OCI-LY1 (cell line): ENCODE measurements around the gene SP140.

Source experiments
- H2AFZ ChIP-seq: fragments of 200-600 bp; sonication (generic), shearing (Covaris generic); 2 replicates; pipeline ENCODE4 v1.6.0; 2014; ENCODE audit warnings: antibody characterized with exemption, mild to moderate bottlenecking, low read length
- H3F3A ChIP-seq: fragments of 200-600 bp; sonication (generic), shearing (Covaris generic); 2 replicates; pipeline ENCODE4 v1.6.0; 2014; ENCODE audit warnings: mild to moderate bottlenecking, antibody characterized with exemption, low read length, moderate library complexity; ENCODE audit not compliant: insufficient read depth
- H3K27ac ChIP-seq: fragments of 200-600 bp; sonication (generic); 2 replicates; pipeline ENCODE4 v1.5.1; 2014; ENCODE audit warnings: low read length, mixed run types, mild to moderate bottlenecking, low read depth; ENCODE audit not compliant: poor library complexity, severe bottlenecking
- H3K27me3 ChIP-seq: fragments of 200-600 bp; sonication (generic); 2 replicates; pipeline ENCODE4 v1.6.0; 2014; ENCODE audit warnings: antibody characterized with exemption, mild to moderate bottlenecking, low read length, moderate library complexity; ENCODE audit not compliant: insufficient read depth
- H3K36me3 ChIP-seq: fragments of 200-600 bp; sonication (generic); 2 replicates; pipeline ENCODE4 v1.6.1; 2014; ENCODE audit warnings: mild to moderate bottlenecking, antibody characterized with exemption, low read length, moderate library complexity, mixed read lengths; ENCODE audit not compliant: insufficient read depth
- H3K4me1 ChIP-seq: fragments of 200-600 bp; sonication (generic); 2 replicates; pipeline ENCODE4 v1.5.1; 2014; ENCODE audit warnings: mild to moderate bottlenecking, low read length, moderate library complexity; ENCODE audit not compliant: insufficient read depth, severe bottlenecking
- H3K4me2 ChIP-seq: fragments of 200-600 bp; sonication (generic), shearing (Covaris generic); 2 replicates; pipeline ENCODE4 v1.6.1; 2014; ENCODE audit warnings: low read length
- H3K4me3 ChIP-seq: fragments of 200-600 bp; sonication (generic); 2 replicates; pipeline ENCODE4 v1.5.1; 2014; ENCODE audit warnings: low read length, low read depth, mild to moderate bottlenecking, mixed read lengths; ENCODE audit not compliant: poor library complexity, severe bottlenecking
- H3K79me2 ChIP-seq: fragments of 200-600 bp; shearing (Covaris generic); 2 replicates; pipeline ENCODE4 v1.6.1; 2016; ENCODE audit warnings: mixed run types, low read length, mixed read lengths; ENCODE audit not compliant: insufficient read depth
- H3K9ac ChIP-seq: fragments of 200-600 bp; sonication (generic), shearing (Covaris generic); 2 replicates; pipeline ENCODE4 v1.6.1; 2014; ENCODE audit warnings: mild to moderate bottlenecking, low read length, mixed read lengths
- H3K9me2 ChIP-seq: fragments of 200-600 bp; sonication (generic), shearing (Covaris generic); 2 replicates; pipeline ENCODE4 v1.6.1; 2014; ENCODE audit warnings: low read depth, mild to moderate bottlenecking, low read length, mixed read lengths
- H3K9me3 ChIP-seq: fragments of 200-600 bp; shearing (Covaris generic); 2 replicates; pipeline ENCODE4 v1.6.1; 2014; ENCODE audit warnings: low read length, mixed read lengths
- H4K20me1 ChIP-seq: fragments of 200-600 bp; sonication (generic), shearing (Covaris generic); 2 replicates; pipeline ENCODE4 v1.6.0; 2016; ENCODE audit warnings: mild to moderate bottlenecking, low read length; ENCODE audit not compliant: insufficient read depth
- EZH2 ChIP-seq: fragments of 200-600 bp; sonication (generic), shearing (Covaris generic); IDR thresholded peaks from 2 replicates; pipeline ENCODE4 v1.8.0; 2017; ENCODE audit warnings: borderline replicate concordance, mixed run types, mild to moderate bottlenecking, antibody characterized with exemption, low read length, moderate library complexity, mixed read lengths
- TF ChIP-seq, protein P1 (sequence below): fragments of 200-600 bp; sonication (generic), shearing (Covaris generic); IDR thresholded peaks from 2 replicates; pipeline ENCODE4 v1.5.1; 2017; ENCODE audit warnings: mild to moderate bottlenecking, antibody characterized with exemption, low read length, moderate library complexity, mixed read lengths

SP140 gene

DNA sequence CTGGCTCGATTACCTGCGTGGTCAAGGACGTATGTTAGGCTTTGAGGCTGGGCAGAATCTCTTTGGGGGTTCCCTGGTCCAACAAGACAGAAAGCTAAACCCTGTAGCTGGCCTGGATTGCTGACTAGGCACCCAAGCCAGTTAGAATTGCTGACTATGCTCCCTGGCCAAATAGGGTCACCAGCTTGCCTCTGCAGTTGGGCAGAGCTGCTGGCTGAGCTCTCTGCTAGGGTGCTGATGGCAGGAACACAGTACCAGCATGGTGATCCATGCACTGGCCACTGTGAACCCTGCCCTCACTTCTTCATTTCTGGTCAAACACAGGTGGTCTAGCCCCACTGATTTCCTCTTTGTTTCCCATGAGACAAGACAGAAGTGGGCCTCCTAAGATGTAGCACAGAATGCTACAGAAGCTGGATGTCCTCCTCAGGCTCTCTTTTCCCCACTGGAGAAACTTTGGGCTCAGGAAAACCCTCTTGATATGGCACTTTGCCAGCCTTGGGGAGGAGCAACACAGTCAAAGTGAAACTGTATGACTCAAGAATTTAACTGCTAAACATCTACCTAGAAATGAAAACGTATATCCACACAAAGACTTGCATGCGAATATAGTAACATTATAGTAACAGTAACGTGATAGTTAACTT, 122.2 kb downstream of the SP140 start:
- Histone ChIP-seq H3K4me3 (no peak overlapping the region), H3K36me3 (peaks cover 14% of the 10 kb centered on the region; the same call in 1 of the 2 replicates), H3K27ac (no peak overlapping the region), H3K9me3 (no peaks in the 10 kb centered on the region), H3F3A (no peaks in the 10 kb centered on the region), H3K27me3 (no peaks in the 10 kb centered on the region), H4K20me1 (no peaks in the 10 kb centered on the region), H3K79me2 (no peaks in the 10 kb centered on the region), H3K9ac (no peak overlapping the region), H2AFZ (no peak overlapping the region), H3K4me1 (peaks cover 4% of the 10 kb centered on the region), H3K4me2 (no peak overlapping the region), H3K9me2 (no peaks in the 10 kb centered on the region)
- no peak for TF ChIP-seq EZH2
- TF ChIP-seq, protein P1, sequence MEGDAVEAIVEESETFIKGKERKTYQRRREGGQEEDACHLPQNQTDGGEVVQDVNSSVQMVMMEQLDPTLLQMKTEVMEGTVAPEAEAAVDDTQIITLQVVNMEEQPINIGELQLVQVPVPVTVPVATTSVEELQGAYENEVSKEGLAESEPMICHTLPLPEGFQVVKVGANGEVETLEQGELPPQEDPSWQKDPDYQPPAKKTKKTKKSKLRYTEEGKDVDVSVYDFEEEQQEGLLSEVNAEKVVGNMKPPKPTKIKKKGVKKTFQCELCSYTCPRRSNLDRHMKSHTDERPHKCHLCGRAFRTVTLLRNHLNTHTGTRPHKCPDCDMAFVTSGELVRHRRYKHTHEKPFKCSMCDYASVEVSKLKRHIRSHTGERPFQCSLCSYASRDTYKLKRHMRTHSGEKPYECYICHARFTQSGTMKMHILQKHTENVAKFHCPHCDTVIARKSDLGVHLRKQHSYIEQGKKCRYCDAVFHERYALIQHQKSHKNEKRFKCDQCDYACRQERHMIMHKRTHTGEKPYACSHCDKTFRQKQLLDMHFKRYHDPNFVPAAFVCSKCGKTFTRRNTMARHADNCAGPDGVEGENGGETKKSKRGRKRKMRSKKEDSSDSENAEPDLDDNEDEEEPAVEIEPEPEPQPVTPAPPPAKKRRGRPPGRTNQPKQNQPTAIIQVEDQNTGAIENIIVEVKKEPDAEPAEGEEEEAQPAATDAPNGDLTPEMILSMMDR, result no peak

DNA sequence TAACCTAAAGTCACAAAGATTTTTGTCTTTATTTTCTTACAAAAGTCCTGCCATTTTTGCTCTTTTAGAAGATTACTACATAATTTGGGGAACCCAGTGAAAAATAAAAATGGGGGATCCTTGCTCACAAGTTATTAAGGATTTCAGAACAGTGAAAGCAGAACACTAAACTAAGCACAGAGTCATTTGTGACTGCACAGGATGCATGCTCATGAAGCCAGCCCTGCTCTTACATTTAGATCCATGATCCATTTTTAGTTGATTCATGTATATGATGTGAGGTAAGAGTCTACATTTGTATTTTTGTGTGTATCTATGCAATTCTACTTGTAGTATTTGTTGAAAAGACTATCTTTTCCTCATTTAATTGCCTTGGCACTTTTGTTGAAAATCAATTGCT, 123.3 kb downstream of the SP140 start:
- H3K27ac ChIP-seq, result no peak overlapping the region
- H3K9me3 ChIP-seq, result no peaks in the 10 kb centered on the region
- H3K9ac ChIP-seq, result no peak overlapping the region
- H3K27me3 ChIP-seq, result no peaks in the 10 kb centered on the region
- H4K20me1 ChIP-seq, result no peaks in the 10 kb centered on the region
- 0 out of 2 replicates have a peak, but pooled peaks cover 3% of the 10 kb centered on the region for H3K79me2 ChIP-seq
- H3K4me1 ChIP-seq, result peaks cover 4% of the 10 kb centered on the region
- no peaks in the 10 kb centered on the region for H3K9me2 ChIP-seq
- TF ChIP-seq EZH2, result no peak
- TF ChIP-seq, protein P1, result no peak
- no peaks in the 10 kb centered on the region for H3F3A ChIP-seq
- H3K4me3 ChIP-seq, result no peak overlapping the region
- H2AFZ ChIP-seq, result no peak overlapping the region
- H3K4me2 ChIP-seq, result no peak overlapping the region
- peaks cover 10% of the 10 kb centered on the region; the same call in 1 of the 2 replicates for H3K36me3 ChIP-seq

DNA sequence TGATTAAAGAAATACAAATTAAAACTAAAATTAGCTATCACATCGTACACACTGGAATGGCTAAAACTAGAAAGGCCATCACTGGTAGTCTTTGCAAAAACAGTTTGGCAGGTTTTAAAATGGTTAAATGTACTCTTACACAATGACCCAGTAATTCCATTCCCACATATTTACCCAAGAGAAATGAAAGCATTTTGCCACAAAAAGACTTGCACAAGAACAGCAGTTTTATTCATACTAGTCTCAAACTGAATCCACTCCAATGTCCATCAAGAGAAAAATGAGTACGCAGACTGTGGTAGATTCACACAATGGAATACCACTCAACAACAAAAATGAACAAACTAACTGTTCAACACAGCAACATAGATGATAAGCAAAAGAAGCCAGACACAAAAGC, 130.5 kb downstream of the SP140 start:
- Histone ChIP-seq H3F3A (no peaks in the 10 kb centered on the region), H3K4me3 (no peak overlapping the region), H2AFZ (no peak overlapping the region), H3K79me2 (0 out of 2 replicates have a peak, but pooled peaks cover 7% of the 10 kb centered on the region), H3K27ac (no peak overlapping the region), H3K4me1 (no peaks in the 10 kb centered on the region), H3K27me3 (no peaks in the 10 kb centered on the region), H3K36me3 (peaks cover 37% of the 10 kb centered on the region), H4K20me1 (no peaks in the 10 kb centered on the region), H3K9me3 (no peaks in the 10 kb centered on the region), H3K9ac (no peak overlapping the region), H3K9me2 (no peaks in the 10 kb centered on the region), H3K4me2 (no peak overlapping the region)
- TF ChIP-seq EZH2, result no peak
- TF ChIP-seq, protein P1, result no peak
